Loucy (cell line): ENCODE results near the gene TRPV6.

Experiments used
- EZH2phosphoT487 ChIP-seq: fragments of 200-600 bp; IDR thresholded peaks from 2 replicates; pipeline ENCODE4 v1.6.1; 2018; ENCODE audit warnings: antibody characterized with exemption, mild to moderate bottlenecking, moderate library complexity, borderline replicate concordance
- TF ChIP-seq, protein P1 (sequence below): fragments of 200-600 bp; sonication (generic); conservative IDR thresholded peaks from 2 replicates; pipeline ENCODE4 v1.5.1; 2014; ENCODE audit warnings: mild to moderate bottlenecking, antibody characterized with exemption, low read length

DNA sequence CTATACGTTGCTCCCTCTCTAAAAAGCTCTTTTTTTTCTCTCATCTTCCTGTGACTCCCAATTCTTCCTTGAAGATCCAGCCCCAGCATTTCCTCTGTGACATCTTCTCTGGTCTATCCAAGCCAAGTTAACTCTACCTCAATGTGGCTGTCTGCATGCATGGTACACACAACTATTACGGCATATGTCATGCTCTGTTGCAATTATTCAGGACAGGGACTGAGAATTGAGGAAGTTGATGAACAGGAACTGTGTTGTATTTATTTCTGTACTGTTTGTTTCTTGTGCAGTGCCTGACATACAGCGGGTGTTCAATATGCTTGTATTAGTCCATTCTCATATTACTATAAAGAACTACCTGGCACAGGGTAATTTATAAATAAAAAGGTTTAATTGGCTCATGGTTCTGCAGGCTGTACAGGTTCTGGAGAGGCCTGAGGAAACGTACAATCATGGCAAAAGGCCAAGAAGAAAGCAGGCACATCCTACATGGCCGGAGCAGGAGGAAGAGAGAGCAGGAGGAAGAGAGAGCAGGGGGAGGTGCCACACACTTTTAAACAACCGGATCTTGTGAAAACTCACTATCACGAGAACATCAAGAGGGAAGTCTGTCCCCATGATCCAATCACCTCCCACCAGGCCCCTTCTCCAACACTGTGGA is 41.7 kb upstream of the TRPV6 start:
- TF ChIP-seq EZH2phosphoT487: no peak
- TF ChIP-seq, protein P1, sequence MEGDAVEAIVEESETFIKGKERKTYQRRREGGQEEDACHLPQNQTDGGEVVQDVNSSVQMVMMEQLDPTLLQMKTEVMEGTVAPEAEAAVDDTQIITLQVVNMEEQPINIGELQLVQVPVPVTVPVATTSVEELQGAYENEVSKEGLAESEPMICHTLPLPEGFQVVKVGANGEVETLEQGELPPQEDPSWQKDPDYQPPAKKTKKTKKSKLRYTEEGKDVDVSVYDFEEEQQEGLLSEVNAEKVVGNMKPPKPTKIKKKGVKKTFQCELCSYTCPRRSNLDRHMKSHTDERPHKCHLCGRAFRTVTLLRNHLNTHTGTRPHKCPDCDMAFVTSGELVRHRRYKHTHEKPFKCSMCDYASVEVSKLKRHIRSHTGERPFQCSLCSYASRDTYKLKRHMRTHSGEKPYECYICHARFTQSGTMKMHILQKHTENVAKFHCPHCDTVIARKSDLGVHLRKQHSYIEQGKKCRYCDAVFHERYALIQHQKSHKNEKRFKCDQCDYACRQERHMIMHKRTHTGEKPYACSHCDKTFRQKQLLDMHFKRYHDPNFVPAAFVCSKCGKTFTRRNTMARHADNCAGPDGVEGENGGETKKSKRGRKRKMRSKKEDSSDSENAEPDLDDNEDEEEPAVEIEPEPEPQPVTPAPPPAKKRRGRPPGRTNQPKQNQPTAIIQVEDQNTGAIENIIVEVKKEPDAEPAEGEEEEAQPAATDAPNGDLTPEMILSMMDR: no peak
